AG09319 (cell line): ENCODE measurements around the gene ANKRD2.

Experiments used
- DNase-seq: peaks from one replicate; pipeline ENCODE4 v3.0.0-alpha.2; 2010; ENCODE audit warnings: low read depth; ENCODE audit errors: extremely low read depth
- CTCF ChIP-seq: IDR thresholded peaks from 2 replicates; pipeline ENCODE4 v1.5.1; 2011; ENCODE audit warnings: low read depth, mild to moderate bottlenecking, inconsistent platforms, low read length, moderate library complexity

Gene ANKRD2

GRCh38 chr10:97540669-97541500 is 31.7 kb upstream of the ANKRD2 start:
- DNase-seq = no peak
- TF ChIP-seq CTCF = no peak

- no peak for TF ChIP-seq CTCF
- peak; percentile 69 for DNase-seq
Observed at GRCh38 chr10:97542169-97543024, 30.2 kb upstream of the ANKRD2 start.

GRCh38 chr10:97543025-97543546 is 29.5 kb upstream of the ANKRD2 start:
- peak; percentile 65 for DNase-seq
- no peak for TF ChIP-seq CTCF

- no peak for TF ChIP-seq CTCF
- no peak for DNase-seq
Observed at GRCh38 chr10:97546456-97547270, 25.9 kb upstream of the ANKRD2 start.

- TF ChIP-seq CTCF = no peak
- DNase-seq = no peak
Observed at GRCh38 chr10:97547271-97547600, 25.3 kb upstream of the ANKRD2 start.

- no peak for TF ChIP-seq CTCF
- no peak for DNase-seq
Observed at GRCh38 chr10:97547962-97548361, 24.6 kb upstream of the ANKRD2 start.
